Nephron progenitor cell (in vitro differentiated cells): ENCODE measurements around the gene ZFP92.

Experiments used
- DNase-seq: peaks from one replicate; pipeline ENCODE4 v3.0.0; 2021
- H3K27ac Mint-ChIP-seq: 2 replicates; pipeline ENCODE4 v1.8.0; 2021; ENCODE audit warnings: mild to moderate bottlenecking, moderate library complexity, mixed read lengths
- H3K27me3 Mint-ChIP-seq: 2 replicates; pipeline ENCODE4 v1.8.0; 2021; ENCODE audit warnings: mild to moderate bottlenecking, low read depth, mixed read lengths; ENCODE audit not compliant: poor library complexity
- H3K36me3 Mint-ChIP-seq: 2 replicates; pipeline ENCODE4 v1.8.0; 2021; ENCODE audit warnings: low read depth, mixed read lengths
- H3K4me1 Mint-ChIP-seq: 2 replicates; pipeline ENCODE4 v1.8.0; 2021; ENCODE audit warnings: mixed read lengths
- H3K4me3 Mint-ChIP-seq: 2 replicates; pipeline ENCODE4 v1.8.0; 2021; ENCODE audit warnings: mild to moderate bottlenecking, moderate library complexity, mixed read lengths
- H3K9me3 Mint-ChIP-seq: 2 replicates; pipeline ENCODE4 v1.8.0; 2021; ENCODE audit warnings: mild to moderate bottlenecking, moderate library complexity, mixed read lengths
- CTCF ChIP-seq: fragments of 200-600 bp; sonication (generic); IDR thresholded peaks from 2 replicates; pipeline ENCODE4 v1.5.0; 2021; ENCODE audit warnings: antibody characterized with exemption

ZFP92 gene

GRCh38 chrX:153441981-153442380 lies 30.7 kb downstream of the ZFP92 start:
- no peak for DNase-seq
- no peak for TF ChIP-seq CTCF
- Mint-ChIP-seq H3K4me3 (no peak overlapping the region), H3K27ac (no peak overlapping the region), H3K4me1 (no peaks in the 10 kb centered on the region), H3K9me3 (peaks cover 59% of the 10 kb centered on the region), H3K27me3 (peaks cover 23% of the 10 kb centered on the region), H3K36me3 (no peaks in the 10 kb centered on the region)

GRCh38 chrX:153442463-153442862 lies 31.2 kb downstream of the ZFP92 start:
- H3K27ac Mint-ChIP-seq: no peak overlapping the region
- no peak for TF ChIP-seq CTCF
- H3K4me1 Mint-ChIP-seq: no peaks in the 10 kb centered on the region
- no peak overlapping the region for H3K4me3 Mint-ChIP-seq
- no peaks in the 10 kb centered on the region for H3K36me3 Mint-ChIP-seq
- H3K9me3 Mint-ChIP-seq: peaks cover 54% of the 10 kb centered on the region
- peaks cover 20% of the 10 kb centered on the region for H3K27me3 Mint-ChIP-seq
- no peak for DNase-seq

GRCh38 chrX:153443476-153444332 lies 32.4 kb downstream of the ZFP92 start:
- no peak for DNase-seq
- no peaks in the 10 kb centered on the region for H3K36me3 Mint-ChIP-seq

GRCh38 chrX:153444333-153445011 lies 33.2 kb downstream of the ZFP92 start:
- no peak overlapping the region for H3K27ac Mint-ChIP-seq
- H3K36me3 Mint-ChIP-seq: no peaks in the 10 kb centered on the region
- no peak for DNase-seq
- H3K4me3 Mint-ChIP-seq: no peak overlapping the region
- no peaks in the 10 kb centered on the region for H3K4me1 Mint-ChIP-seq
- peaks cover 17% of the 10 kb centered on the region for H3K27me3 Mint-ChIP-seq
- peaks cover 43% of the 10 kb centered on the region for H3K9me3 Mint-ChIP-seq
- TF ChIP-seq CTCF: no peak

More at GRCh38 chrX:153443476-153444332, 32.4 kb downstream of the ZFP92 start:
- peaks cover 51% of the 10 kb centered on the region for H3K9me3 Mint-ChIP-seq
- no peak overlapping the region for H3K4me3 Mint-ChIP-seq
- no peak overlapping the region for H3K27ac Mint-ChIP-seq
- no peak for TF ChIP-seq CTCF
- peaks cover 20% of the 10 kb centered on the region for H3K27me3 Mint-ChIP-seq
- no peaks in the 10 kb centered on the region for H3K4me1 Mint-ChIP-seq

- no peaks in the 10 kb centered on the region for H3K4me1 Mint-ChIP-seq
- H3K27ac Mint-ChIP-seq: no peak overlapping the region
- peaks cover 40% of the 10 kb centered on the region for H3K9me3 Mint-ChIP-seq
- H3K36me3 Mint-ChIP-seq: no peaks in the 10 kb centered on the region
- H3K4me3 Mint-ChIP-seq: no peak overlapping the region
- peaks cover 9% of the 10 kb centered on the region for H3K27me3 Mint-ChIP-seq
- no peak for DNase-seq
- TF ChIP-seq CTCF: no peak
Measured at GRCh38 chrX:153445106-153445855, 34.0 kb downstream of the ZFP92 start.
